ENCODE measurements around the gene FAM240B. TPM values are rescaled to one million over a fixed set of nuclear protein-coding genes. Genes with fewer than 3 reads are reported as not detected.

FAM240B gene
- total RNA-seq, 2 experiments from 2014 or later = not detected

DNA sequence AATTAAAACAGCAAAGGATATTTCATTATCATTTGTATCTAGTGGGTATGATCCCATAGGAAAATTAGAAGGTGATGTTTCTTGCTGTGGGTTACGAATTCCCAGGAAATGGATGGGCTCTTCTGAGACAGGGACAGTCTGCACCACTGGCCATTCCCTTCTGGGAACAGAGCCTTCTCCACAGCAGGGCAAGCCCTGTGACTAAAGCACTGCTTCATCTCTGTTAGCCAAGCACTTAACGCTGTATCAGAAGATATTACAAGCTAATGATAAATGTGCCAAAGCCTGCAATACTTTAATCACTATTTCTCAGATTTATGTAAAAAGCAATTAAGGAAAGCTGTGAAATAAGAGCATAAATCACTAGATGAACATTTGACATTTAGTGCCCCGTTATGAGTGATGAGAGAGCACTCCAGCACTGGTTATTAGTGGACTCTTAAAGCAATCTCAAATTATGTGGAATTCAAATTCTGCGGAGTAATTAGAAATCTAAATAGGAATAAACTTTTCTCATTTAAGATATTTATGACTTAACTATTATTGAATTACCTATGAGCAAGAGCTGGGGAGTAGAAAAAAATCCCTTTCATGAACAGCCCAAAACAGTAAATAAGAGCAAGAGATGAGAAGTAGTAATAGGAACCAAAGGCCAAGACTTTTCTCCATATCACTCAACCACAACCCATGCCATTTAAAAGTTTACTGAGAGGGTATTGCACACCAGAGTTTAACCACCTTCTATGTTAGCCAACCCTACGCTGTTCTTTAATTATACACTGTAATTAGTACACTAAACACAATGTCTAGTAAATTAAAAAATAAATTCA lies 49.2 kb downstream of the FAM240B start:
- Mint-ChIP-seq H3K9me3 (no peaks in the 10 kb centered on the region), H3K36me3 (ENCODE audit: low read depth) (no peaks in the 10 kb centered on the region), H3K27me3 (peaks cover 4% of the 10 kb centered on the region), H3K4me3 (no peak overlapping the region), H3K27ac (no peak overlapping the region), H3K4me1 (ENCODE audit: low read depth) (no peaks in the 10 kb centered on the region)
- POLR2A ChIA-PET = no interaction called here
- CTCF ChIA-PET = no interaction called here
- Histone ChIP-seq H3K4me3 (ENCODE audit: low read length) (no peak overlapping the region), H3K27ac (ENCODE audit: low read depth in 1 of 2, low read length in 2 of 2) (no peak overlapping the region), H3K9me3 (ENCODE audit: control insufficient read depth in 1 of 2, insufficient read depth in 1 of 2, low read length in 2 of 2) (no peaks in the 10 kb centered on the region), H3K4me1 (ENCODE audit: insufficient read depth, low read length) (no peaks in the 10 kb centered on the region), H3K36me3 (ENCODE audit: insufficient read depth, low read length) (no peaks in the 10 kb centered on the region), H3K27me3 (ENCODE audit: control insufficient read depth in 1 of 2, insufficient read depth in 2 of 2, low read length in 2 of 2) (no peaks in the 10 kb centered on the region)
- TF ChIP-seq, protein P1, sequence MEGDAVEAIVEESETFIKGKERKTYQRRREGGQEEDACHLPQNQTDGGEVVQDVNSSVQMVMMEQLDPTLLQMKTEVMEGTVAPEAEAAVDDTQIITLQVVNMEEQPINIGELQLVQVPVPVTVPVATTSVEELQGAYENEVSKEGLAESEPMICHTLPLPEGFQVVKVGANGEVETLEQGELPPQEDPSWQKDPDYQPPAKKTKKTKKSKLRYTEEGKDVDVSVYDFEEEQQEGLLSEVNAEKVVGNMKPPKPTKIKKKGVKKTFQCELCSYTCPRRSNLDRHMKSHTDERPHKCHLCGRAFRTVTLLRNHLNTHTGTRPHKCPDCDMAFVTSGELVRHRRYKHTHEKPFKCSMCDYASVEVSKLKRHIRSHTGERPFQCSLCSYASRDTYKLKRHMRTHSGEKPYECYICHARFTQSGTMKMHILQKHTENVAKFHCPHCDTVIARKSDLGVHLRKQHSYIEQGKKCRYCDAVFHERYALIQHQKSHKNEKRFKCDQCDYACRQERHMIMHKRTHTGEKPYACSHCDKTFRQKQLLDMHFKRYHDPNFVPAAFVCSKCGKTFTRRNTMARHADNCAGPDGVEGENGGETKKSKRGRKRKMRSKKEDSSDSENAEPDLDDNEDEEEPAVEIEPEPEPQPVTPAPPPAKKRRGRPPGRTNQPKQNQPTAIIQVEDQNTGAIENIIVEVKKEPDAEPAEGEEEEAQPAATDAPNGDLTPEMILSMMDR (IDR thresholded peaks at IDR 0.05) = no peak
- DNase-seq (no peak), ATAC-seq (ENCODE audit: poor library complexity) (no peak)
- intact Hi-C loops (cut with DNase I, micrococcal nuclease) = no loop called here

DNA sequence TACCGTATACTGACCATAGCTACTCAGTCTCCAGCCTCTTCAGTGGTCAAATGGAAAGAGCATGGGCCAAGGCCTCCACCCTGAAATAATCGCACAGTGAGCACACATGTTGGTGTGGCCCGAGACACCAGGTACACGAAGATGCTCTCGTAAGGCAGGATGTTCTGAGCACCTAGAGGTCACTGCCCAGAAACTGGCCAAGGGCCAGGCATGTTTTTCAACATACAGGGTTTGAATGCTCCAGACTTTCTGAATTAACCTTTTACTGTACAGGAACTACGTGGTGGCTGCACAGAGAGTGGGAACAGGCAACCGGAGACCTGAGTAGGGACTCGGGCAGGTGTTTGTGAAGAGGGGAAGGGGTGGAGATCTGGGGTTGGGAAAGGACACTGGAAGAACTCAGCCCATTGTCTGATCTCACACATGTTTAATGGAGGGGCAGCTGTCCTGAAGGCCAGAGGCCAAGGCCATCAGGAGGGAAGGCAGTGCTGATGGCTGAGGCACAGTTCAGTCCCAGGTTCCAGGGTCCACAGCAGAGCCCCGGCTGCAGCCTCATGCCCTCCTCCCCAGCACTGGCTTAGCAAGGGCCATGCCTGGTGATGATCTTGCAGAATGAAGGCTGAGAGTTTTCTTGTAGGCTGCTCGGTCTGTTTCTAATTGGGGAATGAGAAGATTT lies 51.0 kb downstream of the FAM240B start:
- Mint-ChIP-seq H3K4me1 (ENCODE audit: low read depth) (no peaks in the 10 kb centered on the region), H3K27me3 (peaks cover under 1% of the 10 kb centered on the region), H3K36me3 (ENCODE audit: low read depth) (no peaks in the 10 kb centered on the region), H3K9me3 (no peaks in the 10 kb centered on the region), H3K27ac (no peak overlapping the region), H3K4me3 (no peak overlapping the region)
- intact Hi-C loops (cut with DNase I, micrococcal nuclease) = loop anchor here in 1 of 2 experiments (2.0 kb wide), 1 partner anchor 20 kb away; no protein-coding TSS in a partner anchor
- no peak for ATAC-seq (ENCODE audit: poor library complexity)
- Histone ChIP-seq H3K4me3 (ENCODE audit: low read length) (no peak overlapping the region), H3K4me1 (ENCODE audit: insufficient read depth, low read length) (no peaks in the 10 kb centered on the region), H3K9me3 (ENCODE audit: control insufficient read depth in 1 of 2, insufficient read depth in 1 of 2, low read length in 2 of 2) (no peaks in the 10 kb centered on the region), H3K27ac (ENCODE audit: low read depth in 1 of 2, low read length in 2 of 2) (no peak overlapping the region), H3K36me3 (ENCODE audit: insufficient read depth, low read length) (no peaks in the 10 kb centered on the region), H3K27me3 (ENCODE audit: control insufficient read depth in 1 of 2, insufficient read depth in 2 of 2, low read length in 2 of 2) (no peaks in the 10 kb centered on the region)
- POLR2A ChIA-PET = no interaction called here
- CTCF ChIA-PET = no interaction called here
- no peak for DNase-seq
- TF ChIP-seq, protein P1 (IDR thresholded peaks at IDR 0.05) = no peak

DNA sequence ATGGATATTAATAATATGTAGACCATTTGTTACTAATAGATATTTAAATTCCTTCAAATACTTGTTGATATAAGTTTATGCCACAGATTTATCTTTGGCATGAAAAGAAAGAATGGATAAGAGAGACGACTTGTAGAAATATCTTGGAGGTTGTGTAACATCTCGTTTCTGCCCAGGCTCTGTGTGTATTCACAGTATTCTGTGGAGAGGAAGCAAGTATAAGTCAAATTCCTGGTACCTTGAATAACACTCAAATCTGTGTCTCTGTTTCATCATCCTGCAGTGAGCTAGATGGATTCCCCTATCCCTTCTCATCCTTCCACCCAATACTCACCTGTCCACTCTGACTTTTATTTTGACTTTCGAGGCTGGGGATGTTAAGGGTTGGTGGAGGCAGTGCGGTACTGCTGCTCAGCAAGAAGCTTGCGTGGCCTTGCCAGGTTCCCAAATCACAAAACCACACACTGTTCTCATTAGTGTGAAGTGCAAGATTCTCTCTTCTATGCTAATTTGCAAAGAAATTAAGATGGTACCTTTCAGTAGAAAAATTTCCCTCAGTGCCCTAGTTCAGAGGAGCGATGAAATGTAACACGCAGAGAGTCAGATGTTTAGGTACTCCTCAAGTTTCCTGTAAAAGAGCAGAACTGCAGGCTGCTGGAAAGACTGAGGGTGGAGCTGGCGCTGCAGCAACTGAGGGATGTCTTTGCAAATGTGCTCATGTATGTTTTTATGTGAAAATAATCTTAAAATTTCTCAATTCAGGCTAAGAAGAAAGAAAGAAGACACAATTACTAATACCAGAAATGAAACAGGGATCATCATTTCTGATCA lies 57.0 kb downstream of the FAM240B start:
- no peaks in the 10 kb centered on the region for H3K36me3 ChIP-seq (ENCODE audit: insufficient read depth, low read length)
- Mint-ChIP-seq H3K4me3 (no peak overlapping the region), H3K9me3 (no peaks in the 10 kb centered on the region), H3K4me1 (ENCODE audit: low read depth) (no peaks in the 10 kb centered on the region), H3K36me3 (ENCODE audit: low read depth) (no peaks in the 10 kb centered on the region), H3K27ac (no peak overlapping the region), H3K27me3 (peaks cover 26% of the 10 kb centered on the region)
- DNase-seq = no peak
- no peaks in the 10 kb centered on the region for H3K9me3 ChIP-seq (ENCODE audit: control insufficient read depth in 1 of 2, insufficient read depth in 1 of 2, low read length in 2 of 2)
- ChIA-PET CTCF (no interaction called here), POLR2A (no interaction called here)
- no peaks in the 10 kb centered on the region for H3K4me1 ChIP-seq (ENCODE audit: insufficient read depth, low read length)
- ATAC-seq (ENCODE audit: poor library complexity) = no peak
- intact Hi-C loops (cut with DNase I, micrococcal nuclease) = loop anchor here in 1 of 2 experiments (2.0 kb wide), 1 partner anchor 20 kb away; no protein-coding TSS in a partner anchor
- H3K27ac ChIP-seq (ENCODE audit: low read depth in 1 of 2, low read length in 2 of 2) = no peak overlapping the region
- H3K27me3 ChIP-seq (ENCODE audit: control insufficient read depth in 1 of 2, insufficient read depth in 2 of 2, low read length in 2 of 2) = peaks cover 0 to 1% of the 10 kb centered on the region in 2 experiments
- no peak overlapping the region for H3K4me3 ChIP-seq (ENCODE audit: low read length)
- TF ChIP-seq, protein P1 (IDR thresholded peaks at IDR 0.05) = no peak

All from CD4-positive, alpha-beta T cell (primary cell).